Esophagus squamous epithelium (tissue), 4 donors: ENCODE results near the gene INPP5D.
"Not testable (repeated sequence)": the region's sequence is repeated elsewhere in the genome, so short reads cannot be mapped to it uniquely, and the experiment has no call there.

Experiments used
- CTCF ChIP-seq, 6 experiments: fragments of 450-650 bp in 4 of 6; fragments of 200-600 bp in 2 of 6; sonication (generic) in 2 of 6; IDR thresholded peaks; one replicate each; pipeline ENCODE4 v1.5.1; 2016 to 2019; ENCODE audit warnings: antibody characterized with exemption in 6 of 6, mild to moderate bottlenecking in 4 of 6, moderate library complexity in 4 of 6
- POLR2A ChIP-seq, 4 donors: fragments of 450-650 bp; IDR thresholded peaks; one replicate each; pipeline ENCODE4 v1.6.1; 2017; ENCODE audit warnings: antibody characterized with exemption in 4 of 4, mild to moderate bottlenecking in 4 of 4, moderate library complexity in 3 of 4

- not testable (repeated sequence) for TF ChIP-seq CTCF, POLR2A (IDR thresholded peaks at IDR 0.05)
Observed at GRCh38 chr2:233123576-233123975, 63.4 kb downstream of the INPP5D start.
